Hepatocyte (in vitro differentiated cells): Measurements from ENCODE around the gene FBXO42. TPM values are rescaled to one million over a fixed set of nuclear protein-coding genes. Genes with fewer than 3 reads are reported as not detected.

Experiments
- DNase-seq: peaks from one replicate; pipeline ENCODE4 v3.0.0-alpha.2; 2016; ENCODE audit warnings: low spot score
- H2AFZ ChIP-seq: fragments of 200-600 bp; sonication (generic); 2 replicates; pipeline ENCODE4 v1.6.0; 2016; ENCODE audit warnings: antibody characterized with exemption, mild to moderate bottlenecking
- H3K27ac ChIP-seq: fragments of 200-600 bp; sonication (generic); 2 replicates; pipeline ENCODE4 v1.5.1; 2016; ENCODE audit warnings: mild to moderate bottlenecking
- H3K27me3 ChIP-seq: fragments of 200-600 bp; sonication (generic); 2 replicates; pipeline ENCODE4 v1.6.1; 2016
- H3K36me3 ChIP-seq: fragments of 200-600 bp; sonication (generic); replicated peaks from 2 replicates; pipeline ENCODE4 v1.5.1; 2016; ENCODE audit warnings: low read depth; ENCODE audit not compliant: insufficient read depth
- H3K4me1 ChIP-seq: fragments of 200-600 bp; sonication (generic); 2 replicates; pipeline ENCODE4 v1.5.1; 2016; ENCODE audit warnings: mild to moderate bottlenecking, moderate library complexity; ENCODE audit not compliant: insufficient read depth
- H3K4me2 ChIP-seq: fragments of 200-600 bp; sonication (generic); 2 replicates; pipeline ENCODE4 v1.6.0; 2016
- H3K4me3 ChIP-seq: fragments of 200-600 bp; sonication (generic); 2 replicates; pipeline ENCODE4 v1.5.1; 2016; ENCODE audit warnings: mild to moderate bottlenecking
- H3K79me2 ChIP-seq: fragments of 200-600 bp; sonication (generic); 2 replicates; pipeline ENCODE4 v1.6.0; 2017; ENCODE audit warnings: mild to moderate bottlenecking
- H3K9me2 ChIP-seq: fragments of 200-600 bp; sonication (generic); replicated peaks from 2 replicates; pipeline ENCODE4 v1.6.0; 2017; ENCODE audit warnings: mild to moderate bottlenecking; ENCODE audit not compliant: insufficient read depth
- H3K9me3 ChIP-seq: fragments of 200-600 bp; sonication (generic); 2 replicates; pipeline ENCODE4 v1.5.1; 2016; ENCODE audit warnings: low read depth, mild to moderate bottlenecking
- H4K20me1 ChIP-seq: fragments of 200-600 bp; sonication (generic); 2 replicates; pipeline ENCODE4 v1.6.0; 2016; ENCODE audit warnings: mild to moderate bottlenecking; ENCODE audit not compliant: insufficient read depth, poor library complexity, severe bottlenecking
- EZH2 ChIP-seq: fragments of 200-600 bp; sonication (generic); IDR thresholded peaks from 2 replicates; pipeline ENCODE4 v1.6.1; 2016; ENCODE audit warnings: antibody characterized with exemption, mild to moderate bottlenecking, borderline replicate concordance
- EZH2phosphoT487 ChIP-seq: fragments of 200-600 bp; sonication (generic); IDR thresholded peaks from one replicate; pipeline ENCODE4 v1.6.1; 2018; ENCODE audit warnings: antibody characterized with exemption, mild to moderate bottlenecking, low read depth, moderate library complexity; ENCODE audit not compliant: unreplicated experiment, severe bottlenecking
- WGBS: methylation state at CpG from one replicate; pipeline ENCODE4 v1.1.6; 2016; ENCODE audit warnings: low lambda C conversion rate; ENCODE audit errors: missing lambda C conversion rate; 5-methylcytosine and 5-hydroxymethylcytosine counted together
- polyA plus RNA-seq: library from polyadenylated mRNA; unstranded; fragments of >200 nt; fragmentation: Nextera tagmentation; extraction: Ambion mirVana; gene quantifications from 2 replicates; pipeline ENCODE4 v1.2.1, GENCODE V29; 2016
- total RNA-seq: library from RNA; depleted of rRNA; stranded (reverse); fragments of >200 nt; gene quantifications from 2 replicates; pipeline ENCODE4 v1.2.3, GENCODE V29; 2014
- TF ChIP-seq, protein P1 (sequence below): fragments of 200-600 bp; sonication (generic); IDR thresholded peaks from 2 replicates; pipeline ENCODE4 v1.5.1; 2016; ENCODE audit warnings: antibody characterized with exemption, mild to moderate bottlenecking; ENCODE audit not compliant: poor library complexity

The FBXO42 gene
- total and polyA plus RNA-seq, 2 experiments from 2014 or later, result 19.5 to 21.1 TPM

DNA sequence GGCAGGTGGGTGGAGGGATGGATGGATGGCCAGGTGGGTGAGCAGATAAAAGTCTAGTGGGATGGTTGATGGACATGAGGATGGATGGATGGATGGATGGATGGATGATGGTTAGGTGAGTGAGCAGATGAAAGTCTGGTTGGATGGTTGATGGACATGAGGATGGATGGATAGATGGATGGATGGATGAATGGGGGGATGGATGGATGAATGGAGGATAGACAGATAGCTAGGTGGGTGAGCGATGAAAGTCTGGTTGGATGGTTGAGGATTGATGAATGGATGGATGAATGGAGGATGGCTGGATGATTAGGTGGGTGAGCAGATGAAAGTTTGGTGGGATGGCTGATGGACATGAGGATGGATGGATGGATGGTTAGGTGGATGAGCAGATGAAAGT is 130.8 kb downstream of the FBXO42 start:
- no peaks in the 10 kb centered on the region for H3K79me2 ChIP-seq

DNA sequence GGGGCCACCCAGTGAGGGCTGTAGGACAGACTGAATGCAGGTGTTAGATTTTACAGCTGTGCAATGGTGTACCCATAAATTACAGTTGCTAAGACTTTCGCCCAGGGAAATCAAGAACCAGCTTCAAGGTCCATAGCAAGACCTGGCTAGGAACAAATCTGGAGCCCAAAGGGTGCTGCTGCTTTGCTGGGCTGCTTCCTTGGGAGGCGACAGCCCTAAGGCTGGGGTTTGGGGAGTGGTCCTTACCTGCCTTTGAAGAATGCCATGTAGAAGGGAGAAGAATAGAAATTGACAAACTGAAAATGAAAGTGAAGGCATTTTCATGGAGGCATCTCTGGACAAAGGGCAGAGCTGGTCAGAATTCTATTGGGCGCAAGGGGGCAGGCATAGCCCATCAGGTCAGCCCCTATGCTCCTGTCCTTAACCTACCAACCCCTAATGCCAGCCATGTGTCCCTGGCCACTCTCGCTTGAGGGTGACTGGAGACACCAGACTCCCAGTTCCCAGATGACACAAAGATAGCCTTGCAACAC is 132.2 kb downstream of the FBXO42 start:
- Histone ChIP-seq H3K36me3 (no peaks in the 10 kb centered on the region), H2AFZ (no peak overlapping the region), H4K20me1 (no peaks in the 10 kb centered on the region), H3K4me1 (peaks cover 10% of the 10 kb centered on the region), H3K27me3 (no peaks in the 10 kb centered on the region), H3K4me2 (no peak overlapping the region), H3K9me2 (no peaks in the 10 kb centered on the region), H3K27ac (no peak overlapping the region), H3K9me3 (no peaks in the 10 kb centered on the region), H3K4me3 (no peak overlapping the region), H3K79me2 (no peaks in the 10 kb centered on the region)
- WGBS, result 89% methylated on average over 4 of the region's 4 CpGs
- TF ChIP-seq EZH2phosphoT487 (no peak), EZH2 (no peak)
- TF ChIP-seq, protein P1, sequence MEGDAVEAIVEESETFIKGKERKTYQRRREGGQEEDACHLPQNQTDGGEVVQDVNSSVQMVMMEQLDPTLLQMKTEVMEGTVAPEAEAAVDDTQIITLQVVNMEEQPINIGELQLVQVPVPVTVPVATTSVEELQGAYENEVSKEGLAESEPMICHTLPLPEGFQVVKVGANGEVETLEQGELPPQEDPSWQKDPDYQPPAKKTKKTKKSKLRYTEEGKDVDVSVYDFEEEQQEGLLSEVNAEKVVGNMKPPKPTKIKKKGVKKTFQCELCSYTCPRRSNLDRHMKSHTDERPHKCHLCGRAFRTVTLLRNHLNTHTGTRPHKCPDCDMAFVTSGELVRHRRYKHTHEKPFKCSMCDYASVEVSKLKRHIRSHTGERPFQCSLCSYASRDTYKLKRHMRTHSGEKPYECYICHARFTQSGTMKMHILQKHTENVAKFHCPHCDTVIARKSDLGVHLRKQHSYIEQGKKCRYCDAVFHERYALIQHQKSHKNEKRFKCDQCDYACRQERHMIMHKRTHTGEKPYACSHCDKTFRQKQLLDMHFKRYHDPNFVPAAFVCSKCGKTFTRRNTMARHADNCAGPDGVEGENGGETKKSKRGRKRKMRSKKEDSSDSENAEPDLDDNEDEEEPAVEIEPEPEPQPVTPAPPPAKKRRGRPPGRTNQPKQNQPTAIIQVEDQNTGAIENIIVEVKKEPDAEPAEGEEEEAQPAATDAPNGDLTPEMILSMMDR, result no peak
- DNase-seq, result no peak

More for the DNA sequence above, 130.8 kb downstream of the FBXO42 start:
- DNase-seq, result no peak
- WGBS, result 100% methylated on average over 1 of the region's 1 CpG
- no peak overlapping the region for H3K27ac ChIP-seq
- peaks cover 3% of the 10 kb centered on the region for H3K4me1 ChIP-seq
- H3K9me3 ChIP-seq, result no peaks in the 10 kb centered on the region
- H3K4me2 ChIP-seq, result no peak overlapping the region
- H4K20me1 ChIP-seq, result no peaks in the 10 kb centered on the region
- no peaks in the 10 kb centered on the region for H3K36me3 ChIP-seq
- no peak overlapping the region for H3K4me3 ChIP-seq
- no peak overlapping the region for H2AFZ ChIP-seq
- TF ChIP-seq EZH2, result no peak
- TF ChIP-seq, protein P1, result no peak
- TF ChIP-seq EZH2phosphoT487, result no peak
- no peaks in the 10 kb centered on the region for H3K27me3 ChIP-seq
- H3K9me2 ChIP-seq, result no peaks in the 10 kb centered on the region

DNA sequence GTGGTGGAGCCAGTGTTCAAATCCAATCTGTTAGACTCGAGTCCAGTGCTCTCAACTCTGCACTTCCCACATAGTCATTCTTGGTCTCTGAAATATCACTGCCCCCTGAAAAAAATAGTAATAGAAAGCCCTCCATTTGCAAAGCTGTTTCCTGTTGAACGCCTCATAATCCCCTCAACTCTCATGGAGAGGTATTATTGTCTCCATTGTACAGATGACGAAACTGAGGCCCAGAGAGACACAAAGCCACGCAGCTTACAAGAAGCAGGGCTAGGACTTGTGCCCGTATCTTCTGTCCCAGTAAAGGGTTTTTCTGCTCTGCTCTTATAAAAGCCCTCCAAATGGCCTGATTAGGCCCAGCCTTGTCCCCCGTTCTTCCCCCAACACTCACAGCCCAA is 133.6 kb downstream of the FBXO42 start:
- H3K9me2 ChIP-seq, result no peaks in the 10 kb centered on the region
- 93% methylated on average over 6 of the region's 6 CpGs for WGBS
- H3K79me2 ChIP-seq, result no peaks in the 10 kb centered on the region
- no peak overlapping the region for H3K27ac ChIP-seq
- DNase-seq, result no peak
- peaks cover 10% of the 10 kb centered on the region for H3K4me1 ChIP-seq
- no peaks in the 10 kb centered on the region for H4K20me1 ChIP-seq
- TF ChIP-seq EZH2 (no peak), EZH2phosphoT487 (no peak)
- TF ChIP-seq, protein P1, result no peak
- H3K9me3 ChIP-seq, result no peaks in the 10 kb centered on the region
- no peaks in the 10 kb centered on the region for H3K27me3 ChIP-seq
- no peaks in the 10 kb centered on the region for H3K36me3 ChIP-seq
- H3K4me3 ChIP-seq, result no peak overlapping the region
- no peak overlapping the region for H3K4me2 ChIP-seq
- no peak overlapping the region for H2AFZ ChIP-seq
